Activated CD4-positive, CD25-positive, alpha-beta regulatory T cell treated with anti-CD3 and anti-CD28 coated beads, Interleukin-2, amount 50 U/mL, for 24 hours (primary cell): ENCODE measurements around the gene TRPM4.
"Not testable (repeated sequence)": the region's sequence is repeated elsewhere in the genome, so short reads cannot be mapped to it uniquely, and the experiment has no call there.

ENCODE experiments used
- ATAC-seq, 2 donors: fragments of 150-1000 bp; cut with Tn5 transposase; one replicate each; pipeline ENCODE4 v1.10.0; 2021; ENCODE audit warnings: mild to moderate bottlenecking in 1 of 2, moderate library complexity in 1 of 2

TRPM4 gene

GRCh38 chr19:49127225-49127624 lies 30.4 kb upstream of the TRPM4 start:
- not testable (repeated sequence) for ATAC-seq

- ATAC-seq = peak; percentile 92 to 95
These were observed 29.7 kb upstream of the TRPM4 start for GRCh38 chr19:49127674-49128544.

DNA sequence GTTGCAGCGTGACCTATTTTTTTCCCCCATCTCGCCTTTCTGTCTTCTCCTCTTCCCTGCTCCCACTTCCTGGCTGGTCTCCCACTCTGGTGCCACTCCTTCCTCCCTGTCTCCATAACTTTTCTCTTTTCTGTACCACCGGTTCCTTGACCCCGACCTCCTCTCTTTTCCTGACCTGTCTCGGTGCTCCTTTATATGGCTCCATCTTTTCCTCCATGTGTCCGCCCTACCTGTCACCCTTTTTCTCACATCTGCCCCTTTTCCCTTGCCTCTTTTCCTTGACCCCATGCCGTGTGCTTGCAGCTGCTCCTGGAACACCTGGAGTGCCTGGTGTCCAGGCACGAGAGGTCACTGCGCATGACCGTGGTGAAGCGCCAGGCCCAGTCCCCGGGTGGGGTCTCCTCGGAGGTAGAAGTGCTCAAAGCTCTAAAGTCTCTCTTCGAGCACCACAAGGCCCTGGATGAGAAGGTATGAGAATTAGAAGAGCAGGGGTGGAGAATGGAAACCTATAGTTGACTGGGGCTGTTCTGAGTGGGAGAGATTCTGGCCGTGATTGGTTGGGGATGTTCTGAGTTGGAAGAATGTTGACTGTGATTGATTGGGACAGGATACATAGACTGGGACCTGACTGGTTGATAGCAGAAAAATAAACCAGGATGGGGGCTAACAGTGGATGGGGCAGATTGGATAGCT lies 28.9 kb upstream of the TRPM4 start:
- no peak for ATAC-seq

- no peak for ATAC-seq
These were observed 28.4 kb upstream of the TRPM4 start for GRCh38 chr19:49129238-49129583.

DNA sequence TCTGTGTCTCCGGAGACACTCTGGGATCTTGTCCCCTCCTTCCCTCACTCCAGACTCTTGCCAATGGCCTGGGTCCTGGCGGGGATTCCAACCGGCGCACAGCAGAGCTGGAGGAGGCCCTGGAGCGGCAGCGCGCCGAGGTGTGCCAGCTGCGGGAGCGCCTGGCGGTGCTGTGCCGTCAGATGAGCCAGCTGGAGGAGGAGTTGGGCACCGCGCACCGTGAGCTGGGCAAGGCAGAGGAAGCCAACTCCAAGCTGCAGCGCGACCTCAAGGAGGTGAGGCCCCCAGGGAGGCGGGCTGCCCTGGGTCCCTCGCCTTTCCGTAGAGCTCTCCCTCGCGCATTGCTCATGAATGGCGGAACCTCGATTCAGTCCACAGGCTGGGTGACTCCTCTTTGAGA lies 27.3 kb upstream of the TRPM4 start:
- ATAC-seq = no peak

- ATAC-seq = no peak
These were observed 24.5 kb upstream of the TRPM4 start for GRCh38 chr19:49132974-49133609.

- ATAC-seq = peak; percentile 59 to 65
These were observed 23.8 kb upstream of the TRPM4 start for GRCh38 chr19:49133621-49134454.

DNA sequence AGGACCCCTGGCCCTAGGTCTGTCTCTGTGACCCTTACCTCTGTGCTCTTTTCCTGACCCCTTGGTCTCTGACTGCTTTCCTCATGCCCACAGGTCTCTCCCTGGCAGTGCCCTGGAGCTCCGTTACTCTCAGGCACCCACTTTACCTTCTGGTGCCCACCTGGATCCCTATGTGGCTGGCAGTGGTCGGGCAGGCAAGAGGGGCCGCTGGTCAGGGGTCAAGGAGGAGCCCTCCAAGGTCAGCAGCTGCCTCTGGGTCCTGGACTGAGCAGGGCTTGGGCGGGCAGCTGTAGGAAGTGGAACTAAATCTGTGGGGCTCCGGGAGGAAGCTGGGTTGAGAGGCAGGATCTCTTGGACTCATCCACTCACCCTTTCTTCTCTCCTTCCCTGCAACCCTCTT lies 21.9 kb upstream of the TRPM4 start:
- ATAC-seq = no peak

DNA sequence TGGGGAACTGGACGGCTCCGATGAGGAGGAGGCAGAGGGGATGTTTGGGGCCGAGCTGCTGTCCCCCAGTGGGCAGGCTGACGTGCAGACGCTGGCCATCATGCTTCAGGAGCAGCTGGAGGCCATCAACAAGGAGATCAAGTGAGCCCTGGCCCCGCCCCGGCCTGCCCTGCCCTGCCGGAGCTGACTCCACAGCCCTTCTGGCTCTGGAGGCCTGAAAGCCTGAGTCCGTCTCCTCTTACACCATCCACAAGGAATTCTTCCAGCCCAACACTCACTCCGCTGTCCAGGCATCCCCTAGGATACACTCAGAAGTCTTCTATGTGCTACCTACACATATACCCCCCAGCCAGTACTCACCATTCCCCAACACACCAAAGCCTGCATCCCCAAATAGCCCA lies 20.8 kb upstream of the TRPM4 start:
- ATAC-seq = no peak

- ATAC-seq = no peak
These were observed 16.6 kb upstream of the TRPM4 start for GRCh38 chr19:49140951-49141350.

- ATAC-seq = no peak
These were observed 16.2 kb upstream of the TRPM4 start for GRCh38 chr19:49141352-49141751.

DNA sequence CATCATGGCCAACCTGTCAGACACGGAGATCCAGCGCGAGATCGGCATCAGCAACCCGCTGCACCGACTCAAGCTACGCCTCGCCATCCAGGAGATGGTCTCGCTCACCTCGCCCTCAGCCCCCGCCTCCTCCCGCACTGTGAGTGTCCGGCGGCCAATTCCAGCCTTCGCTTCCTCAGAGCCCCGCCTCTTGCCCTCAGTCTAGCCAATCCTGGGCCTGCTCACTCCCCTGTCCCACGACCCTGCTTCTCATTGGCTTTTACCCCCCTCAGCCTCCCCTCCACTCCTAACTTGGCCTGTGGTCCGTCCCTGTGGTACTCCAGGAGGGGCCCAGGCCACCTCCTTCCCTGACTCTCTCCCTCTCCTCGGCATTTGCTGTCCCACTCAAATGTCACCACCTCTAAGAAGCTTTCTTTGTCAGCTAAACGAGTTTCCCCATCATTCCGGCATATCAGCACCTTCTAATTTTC lies 14.7 kb upstream of the TRPM4 start:
- peak; percentile 91 to 92 for ATAC-seq

GRCh38 chr19:49145573-49146407 lies 11.8 kb upstream of the TRPM4 start:
- peak; percentile 47 to 53 for ATAC-seq

DNA sequence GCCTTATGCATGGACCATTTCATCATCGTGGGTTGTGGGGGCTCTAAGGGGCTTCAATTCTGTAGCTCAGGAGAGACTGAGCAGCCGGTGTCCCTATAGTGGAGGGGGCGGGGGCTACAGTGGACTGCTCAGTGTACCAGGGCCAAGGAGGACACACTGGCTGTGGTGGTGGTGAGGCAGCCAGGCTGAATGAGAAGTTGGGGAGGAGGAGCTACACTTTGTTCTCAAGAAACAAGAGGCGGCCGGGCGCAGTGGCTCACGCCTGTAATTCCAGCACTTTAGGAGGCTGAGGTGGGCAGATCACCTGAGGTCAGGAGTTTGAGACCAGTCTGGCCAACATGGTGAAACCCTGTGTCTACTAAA lies 11.2 kb upstream of the TRPM4 start:
- ATAC-seq = not testable (repeated sequence)

DNA sequence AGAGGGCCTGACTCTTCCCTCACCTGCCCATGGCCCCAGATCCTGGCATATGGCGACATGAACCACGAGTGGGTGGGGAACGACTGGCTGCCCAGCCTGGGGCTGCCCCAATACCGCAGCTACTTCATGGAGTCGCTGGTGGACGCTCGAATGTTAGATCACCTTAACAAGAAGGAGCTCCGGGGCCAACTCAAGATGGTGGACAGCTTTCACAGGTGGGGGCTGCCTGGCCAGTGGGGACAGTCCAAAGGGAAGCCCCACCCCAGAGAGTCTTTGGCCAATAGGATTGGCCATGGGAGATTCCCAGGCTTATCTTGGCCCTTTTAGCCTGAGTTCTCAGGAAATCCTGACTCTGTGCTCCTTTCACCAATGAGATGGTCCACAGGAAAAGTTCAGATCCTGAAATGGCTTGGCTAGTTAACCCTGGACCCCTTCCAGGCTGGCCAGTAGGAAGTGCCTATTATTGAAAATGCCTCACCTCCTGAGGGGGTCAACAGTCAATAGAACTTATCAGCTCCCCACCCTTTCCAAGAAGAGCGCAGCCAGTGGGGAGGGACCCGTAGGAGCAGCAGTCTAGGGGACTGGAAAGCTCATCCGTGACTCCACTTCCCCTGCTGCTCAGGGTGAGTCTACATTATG lies 9.4 kb upstream of the TRPM4 start:
- no peak for ATAC-seq

DNA sequence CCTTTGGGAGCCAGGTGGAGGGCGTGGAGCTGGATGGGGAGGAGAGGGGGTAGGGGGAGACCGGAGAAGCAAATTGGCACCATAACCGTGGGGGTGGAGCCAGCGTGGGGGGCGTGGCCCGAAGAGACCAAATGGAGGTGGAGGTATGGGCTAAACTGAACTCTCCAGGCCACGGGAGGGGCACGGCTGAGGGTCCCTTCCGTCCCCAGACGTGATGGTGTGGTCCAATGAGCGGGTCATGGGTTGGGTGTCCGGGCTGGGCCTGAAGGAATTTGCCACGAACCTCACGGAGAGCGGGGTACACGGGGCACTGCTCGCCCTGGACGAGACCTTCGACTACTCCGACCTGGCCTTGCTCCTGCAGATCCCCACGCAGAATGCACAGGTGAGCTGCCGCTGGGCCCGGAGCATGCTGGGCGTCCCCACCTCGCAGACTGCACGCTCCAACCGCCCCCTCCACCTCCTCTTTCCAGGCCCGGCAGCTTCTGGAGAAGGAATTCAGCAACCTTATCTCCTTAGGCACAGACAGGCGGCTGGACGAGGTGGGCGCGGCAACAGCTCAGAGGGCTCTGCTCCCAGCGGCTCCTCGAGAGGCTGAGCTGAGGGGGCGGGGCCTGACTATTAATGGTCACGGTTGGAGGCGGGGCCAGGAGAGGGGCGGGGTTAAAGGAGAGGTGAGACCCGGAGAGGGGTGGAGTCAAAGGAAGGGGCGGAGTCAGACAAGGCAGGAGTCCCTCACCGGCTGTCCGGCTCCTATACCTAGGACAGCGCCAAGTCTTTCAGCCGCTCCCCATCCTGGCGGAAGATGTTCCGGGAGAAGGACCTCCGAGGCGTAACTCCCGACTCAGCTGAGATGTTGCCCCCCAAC lies 8.6 kb upstream of the TRPM4 start:
- ATAC-seq = peak; percentile 50 to 66

GRCh38 chr19:49149652-49150105 lies 7.9 kb upstream of the TRPM4 start:
- no peak for ATAC-seq

- ATAC-seq = no peak
These were observed 7.3 kb upstream of the TRPM4 start for GRCh38 chr19:49150106-49150943.

- ATAC-seq = no peak
These were observed 6.7 kb upstream of the TRPM4 start for GRCh38 chr19:49150944-49151243.
